T1000 (cell line): ENCODE data around the gene AP3B1.
"Not testable (repeated sequence)": the region's sequence is repeated elsewhere in the genome, so short reads cannot be mapped to it uniquely, and the experiment has no call there.

Experiments
- DNase-seq: peaks from one replicate; lab custom pipeline; 2025; ENCODE audit warnings: mixed read lengths; lab: John Stamatoyannopoulos, UW

Gene AP3B1

DNA sequence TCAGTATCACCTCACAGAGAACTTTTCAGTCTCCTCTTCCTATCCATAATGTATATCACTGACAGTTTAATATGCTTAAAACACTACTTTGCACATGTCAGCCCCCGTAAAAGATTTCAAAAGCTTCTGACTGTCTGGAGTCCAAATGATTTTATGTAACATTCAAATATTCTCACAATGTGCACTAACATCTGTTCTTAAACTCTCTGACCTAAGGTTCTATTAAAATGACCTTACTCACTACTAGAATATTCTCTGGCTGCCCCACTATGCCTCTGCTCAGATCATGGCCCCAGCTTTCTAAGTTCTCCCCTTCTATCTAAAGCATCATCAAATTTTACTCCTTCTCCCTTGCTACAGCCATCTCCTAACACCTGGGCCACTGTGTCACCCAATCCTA, 52.5 kb downstream of the AP3B1 start:
- no peak for DNase-seq

DNA sequence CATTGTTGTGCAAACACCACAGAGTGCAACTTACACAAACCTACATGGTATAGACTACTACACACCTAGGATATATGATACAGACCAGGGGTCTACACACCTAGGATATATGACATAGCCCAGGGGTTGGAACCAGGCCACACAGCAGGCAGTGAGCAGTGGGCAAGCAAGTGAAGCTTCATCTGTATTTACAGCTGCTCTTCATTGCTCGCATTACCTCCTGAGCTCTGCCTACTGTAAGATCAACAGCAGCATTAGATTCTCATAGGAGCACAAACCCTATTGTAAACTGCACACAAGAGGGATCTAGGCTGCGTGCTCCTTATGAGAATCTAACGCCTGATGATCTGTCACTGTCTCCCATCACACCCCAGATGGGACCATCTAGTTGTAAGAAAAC, 56.6 kb downstream of the AP3B1 start:
- no peak for DNase-seq

DNA sequence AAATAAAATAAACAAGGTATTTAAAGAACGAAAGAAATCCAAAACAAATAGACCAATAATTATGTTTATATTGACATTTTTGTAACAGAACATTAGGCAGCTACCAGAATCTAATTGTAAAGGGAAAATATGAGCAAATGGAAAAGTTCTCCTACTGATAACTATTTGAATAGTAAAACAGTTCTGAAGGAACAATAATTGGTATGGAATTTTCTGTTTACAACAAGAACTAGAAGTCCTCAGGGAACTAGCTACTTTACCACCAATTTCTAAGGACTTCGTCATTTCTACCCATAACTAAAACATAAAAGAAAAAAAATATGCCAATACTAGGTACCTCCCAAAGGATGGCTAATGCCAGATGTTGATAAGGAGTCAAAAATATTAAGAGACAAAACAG, 58.5 kb downstream of the AP3B1 start:
- DNase-seq, result no peak

DNA sequence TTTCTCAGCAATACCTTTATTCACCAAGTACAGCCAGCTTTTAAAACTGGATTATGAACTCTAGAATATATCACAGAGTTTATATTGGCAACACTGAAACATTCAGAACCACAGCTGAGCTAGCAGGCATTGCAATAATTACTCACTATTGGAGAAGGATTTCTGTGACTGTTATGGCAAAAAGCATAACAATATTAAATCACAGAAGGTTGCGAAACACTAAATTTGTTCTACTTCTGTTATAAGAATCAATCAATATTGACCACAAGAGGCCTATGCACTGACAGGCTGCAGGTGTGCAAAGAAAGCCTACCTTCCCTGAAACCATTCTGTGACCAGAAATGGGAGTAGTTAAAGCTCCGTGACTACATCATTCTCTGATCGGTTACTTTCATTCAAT, 59.2 kb downstream of the AP3B1 start:
- no peak for DNase-seq

DNA sequence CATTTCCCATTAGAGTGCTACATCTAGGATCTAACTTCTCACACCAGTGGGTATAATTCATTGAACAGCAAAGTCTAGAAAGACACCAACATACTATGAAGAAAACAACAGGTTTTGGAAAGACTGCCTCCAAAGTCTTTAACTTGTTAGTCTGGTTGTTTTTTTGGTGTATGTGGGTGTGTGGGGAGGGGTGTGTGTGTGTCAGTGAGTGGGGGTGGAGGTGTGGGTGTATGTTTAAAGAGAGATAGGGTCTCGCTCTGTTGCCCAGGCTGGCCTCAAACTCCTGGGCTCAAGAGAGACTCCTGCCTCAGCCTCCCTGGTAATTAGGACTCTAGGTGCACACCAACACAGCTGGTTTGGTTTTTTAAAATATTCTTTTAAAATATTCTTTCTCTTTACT, 59.7 kb downstream of the AP3B1 start:
- DNase-seq, result no peak

DNA sequence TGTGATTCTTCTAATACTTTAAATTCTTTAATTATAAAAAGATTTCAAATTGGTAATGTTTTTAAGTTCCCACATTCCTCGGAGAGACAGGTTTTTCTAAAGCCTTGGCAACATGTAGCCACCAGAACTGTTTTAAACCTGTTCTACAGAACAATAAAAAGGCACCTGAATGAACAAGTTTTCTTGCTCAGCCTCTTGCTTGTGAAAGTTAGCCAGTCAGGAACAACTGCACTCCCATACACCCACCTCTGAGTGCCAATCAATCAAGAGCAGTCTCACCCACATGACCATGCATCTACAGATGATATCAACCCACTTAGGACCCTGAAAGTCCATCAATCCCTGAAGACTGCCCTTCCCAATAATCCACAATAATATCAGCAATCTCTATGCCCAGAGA, 62.3 kb downstream of the AP3B1 start:
- no peak for DNase-seq

DNA sequence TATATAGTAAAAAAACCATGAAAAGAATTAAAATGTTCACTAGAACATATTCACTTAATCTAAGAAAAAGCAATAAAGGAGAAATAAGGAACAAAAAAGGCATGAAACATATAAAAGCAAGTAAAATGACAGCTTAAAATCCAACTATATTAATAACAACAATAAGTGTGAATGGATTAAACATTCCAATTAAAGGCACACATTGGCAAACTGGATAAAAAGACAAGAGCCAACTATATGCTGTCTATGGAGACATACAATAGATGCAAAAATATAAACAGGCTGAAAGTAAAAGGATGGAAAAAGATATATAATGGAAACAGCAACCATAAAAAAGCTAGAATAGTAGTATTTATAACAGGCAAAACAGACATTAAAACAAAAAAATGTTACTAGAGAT, 70.1 kb downstream of the AP3B1 start:
- DNase-seq, result no peak

DNA sequence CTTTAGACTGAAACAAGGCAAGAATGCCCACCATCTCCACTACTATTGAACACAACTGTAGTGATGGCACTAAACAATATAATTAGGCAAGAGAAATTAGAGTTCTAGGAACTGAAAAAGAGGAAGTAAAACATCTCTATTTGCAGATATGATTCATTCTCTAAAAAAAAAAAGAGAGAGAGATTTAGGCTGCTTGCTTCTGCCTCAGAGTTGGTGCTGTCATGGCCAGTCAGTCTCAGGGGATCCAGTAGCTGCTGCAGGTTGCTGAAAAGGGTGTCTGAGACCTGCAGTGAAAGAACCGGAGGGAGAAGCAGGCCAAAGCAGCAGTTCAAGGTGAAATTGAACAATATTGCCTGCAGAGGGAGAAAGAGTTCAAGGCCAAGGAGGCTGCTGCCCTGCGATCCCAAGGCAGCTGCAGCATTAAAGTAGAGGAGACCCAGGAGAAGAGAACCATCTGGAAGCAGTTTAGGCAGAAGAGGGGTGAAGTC, 72.5 kb downstream of the AP3B1 start:
- DNase-seq, result no peak

DNA sequence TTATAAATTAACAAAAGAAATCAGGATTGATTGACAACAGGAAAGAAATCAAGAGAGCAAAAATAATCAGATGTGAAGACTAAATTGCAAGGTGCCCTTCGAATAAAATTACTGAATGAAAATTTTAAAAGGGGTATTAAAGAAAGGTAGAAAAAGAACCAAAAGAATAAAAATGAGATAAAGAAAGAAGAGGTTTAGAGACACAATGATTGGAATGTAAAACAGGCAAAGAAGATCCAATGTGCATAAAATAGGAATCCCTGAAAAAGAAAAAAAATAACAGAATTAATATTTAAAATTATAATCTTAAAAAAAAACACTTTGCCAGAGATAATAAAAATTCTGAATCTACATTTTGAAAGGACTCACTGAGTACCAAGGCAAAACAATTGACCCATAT, 73.0 kb downstream of the AP3B1 start:
- DNase-seq, result no peak

DNA sequence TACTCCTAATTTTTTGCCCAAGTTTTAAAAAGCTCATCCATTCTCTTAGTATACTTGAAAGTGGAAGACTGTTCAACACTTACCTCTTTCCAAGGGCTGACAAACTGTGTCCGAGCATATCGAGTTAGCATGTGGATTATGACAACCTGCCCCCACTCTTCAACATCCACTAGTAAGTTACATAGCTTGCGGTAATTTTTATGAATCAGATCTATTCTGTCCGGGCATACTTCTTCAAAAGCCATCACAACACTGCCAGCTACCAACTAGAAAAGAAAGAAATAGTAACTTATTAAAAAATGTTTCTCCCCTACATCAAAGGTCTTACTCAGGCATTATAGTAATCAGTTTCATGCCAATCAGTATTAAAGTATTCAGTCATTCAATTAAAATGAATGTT, 78.5 kb downstream of the AP3B1 start:
- no peak for DNase-seq

DNA sequence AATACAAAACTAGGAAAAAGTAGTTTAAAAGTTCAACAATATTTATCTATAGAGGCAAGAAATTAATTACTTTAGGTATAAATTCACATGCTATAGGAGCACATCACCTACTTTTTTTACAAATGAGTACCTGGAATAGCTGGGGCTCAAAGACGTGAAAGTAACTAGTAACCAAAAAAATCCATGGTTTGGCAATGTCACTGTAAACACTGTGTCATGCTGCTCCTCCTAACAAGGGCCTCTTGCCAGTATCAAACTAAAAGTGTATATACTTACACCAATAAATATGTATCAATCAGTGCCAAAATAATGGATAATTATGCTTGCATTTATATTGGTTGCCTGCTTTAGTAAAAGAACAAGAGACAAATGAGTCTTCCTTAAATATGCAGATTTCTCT, 78.9 kb downstream of the AP3B1 start:
- DNase-seq, result no peak

DNA sequence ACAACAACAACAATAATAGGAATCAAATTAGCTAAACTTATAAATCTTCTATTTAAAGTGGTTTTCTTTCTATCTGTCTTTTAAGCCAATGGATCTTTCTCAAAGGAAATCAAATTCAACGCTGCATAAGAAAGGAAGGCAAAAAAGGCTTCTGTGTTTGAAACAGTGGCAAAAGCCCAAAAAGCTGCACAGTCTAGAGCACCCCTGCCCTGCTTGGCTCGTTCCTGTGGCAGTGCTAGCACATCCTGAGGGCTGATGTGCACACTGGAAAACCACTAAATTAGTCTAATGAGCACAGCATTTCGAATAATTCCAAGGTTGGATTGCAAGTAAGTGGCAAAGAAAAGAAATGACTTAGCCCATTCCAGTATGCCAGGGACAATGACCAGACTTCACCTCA, 80.7 kb downstream of the AP3B1 start:
- no peak for DNase-seq

DNA sequence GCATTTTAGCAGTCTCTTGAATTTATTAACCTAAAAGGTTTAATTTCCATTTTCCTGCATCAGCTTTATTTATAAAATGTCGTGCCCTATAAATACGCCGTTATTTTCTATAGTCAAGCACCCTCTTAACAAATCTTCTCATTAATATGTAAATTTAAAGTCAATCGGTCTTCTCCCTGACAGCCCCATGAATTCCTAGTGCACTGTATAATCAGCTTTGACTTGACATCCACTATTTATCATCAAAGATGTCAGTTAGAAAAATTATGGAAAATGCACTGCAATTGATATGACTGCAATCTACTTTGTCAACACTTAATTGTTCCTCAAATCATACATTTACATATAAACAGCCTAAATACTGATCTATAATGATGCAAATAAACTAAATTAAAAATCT, 83.4 kb downstream of the AP3B1 start:
- DNase-seq, result no peak

DNA sequence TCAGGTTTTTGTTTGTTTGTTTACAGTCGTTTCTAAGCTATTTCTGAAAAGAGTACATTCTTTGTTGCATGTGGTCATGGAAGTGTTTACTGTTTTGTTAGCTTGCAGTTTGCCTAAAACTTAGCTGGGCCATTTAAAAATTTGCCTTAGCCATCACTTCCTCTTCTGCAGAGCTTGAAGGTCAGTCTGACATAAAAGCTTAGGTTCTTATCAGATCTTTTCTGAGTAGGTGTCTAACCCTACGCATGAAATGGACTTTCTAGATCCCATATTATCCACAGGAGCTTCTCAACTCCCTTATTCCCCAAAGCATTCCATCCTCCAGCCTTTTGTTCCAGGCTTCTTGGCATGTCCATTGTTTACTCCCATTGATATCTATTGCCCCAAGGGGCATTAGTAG, 90.3 kb downstream of the AP3B1 start:
- DNase-seq, result no peak

DNA sequence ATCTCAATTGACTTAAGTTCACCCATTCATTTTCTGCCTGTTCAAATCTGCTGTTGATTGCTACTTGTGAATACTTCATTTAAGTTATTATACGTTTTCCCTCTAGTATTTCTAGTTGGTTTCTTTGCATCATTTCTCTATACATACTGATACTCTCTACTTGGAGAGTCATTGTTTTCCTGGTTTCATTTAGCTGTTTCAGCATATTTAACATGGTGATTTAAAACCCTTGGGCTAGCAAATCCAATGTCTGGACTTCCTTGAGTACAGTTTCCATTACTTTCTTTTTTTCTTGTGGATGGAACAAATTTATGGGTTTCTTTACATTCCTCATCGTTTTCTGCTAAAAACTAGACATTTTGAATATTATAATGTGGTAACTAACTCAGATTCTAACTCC, 90.7 kb downstream of the AP3B1 start:
- no peak for DNase-seq

DNA sequence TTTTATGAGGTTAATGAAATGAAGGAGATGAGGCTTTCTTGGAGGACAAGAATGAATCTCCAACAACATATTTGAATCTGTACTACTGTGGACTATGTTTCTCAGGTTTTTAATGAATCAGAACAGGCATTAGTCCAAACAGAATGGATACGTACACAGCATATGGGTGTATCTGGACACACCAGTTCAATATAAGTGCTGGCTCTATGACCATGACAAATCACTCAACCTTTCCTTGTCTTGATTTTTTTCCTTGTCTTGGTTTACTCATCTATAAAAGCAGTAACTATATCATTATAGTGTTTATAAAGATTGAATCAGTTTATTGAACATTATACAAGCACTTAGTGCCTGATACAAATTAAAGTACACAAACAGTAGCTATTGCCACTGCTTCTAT, 104.1 kb downstream of the AP3B1 start:
- DNase-seq, result no peak

DNA sequence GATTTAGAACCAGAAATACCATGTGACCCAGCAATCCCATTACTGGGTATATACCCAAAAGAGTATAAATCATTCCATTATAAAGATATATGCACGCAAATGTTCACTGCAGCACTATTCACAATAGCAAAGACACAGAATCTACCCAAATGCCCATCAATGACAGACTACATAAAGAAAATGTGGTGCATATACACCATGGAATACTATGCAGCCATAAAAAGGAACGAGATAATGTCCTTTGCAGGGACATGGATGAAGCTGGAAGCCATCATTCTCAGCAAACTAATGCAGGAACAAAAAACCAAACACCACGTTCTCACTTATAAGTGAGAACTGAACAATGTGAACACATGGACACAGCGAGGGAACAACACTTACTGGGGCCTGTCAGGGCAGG, 105.8 kb downstream of the AP3B1 start:
- DNase-seq, result not testable (repeated sequence)

DNA sequence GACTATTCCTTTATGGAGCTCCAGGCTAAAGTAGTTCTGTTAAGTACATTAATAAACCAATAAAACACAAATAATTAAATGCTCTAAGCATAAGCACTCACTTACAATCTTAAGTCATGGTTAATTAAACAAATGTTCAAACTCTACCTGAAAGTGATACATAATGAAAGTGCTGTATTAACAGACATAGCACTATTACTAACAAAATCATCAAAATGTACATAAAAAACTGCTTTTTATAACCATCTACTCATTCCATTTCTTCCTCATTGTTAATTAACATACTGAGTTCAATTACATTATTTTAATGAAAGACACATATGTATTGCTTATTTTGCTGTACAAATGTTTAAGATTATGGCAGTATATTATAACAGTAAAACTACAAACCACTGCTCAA, 107.3 kb downstream of the AP3B1 start:
- no peak for DNase-seq

DNA sequence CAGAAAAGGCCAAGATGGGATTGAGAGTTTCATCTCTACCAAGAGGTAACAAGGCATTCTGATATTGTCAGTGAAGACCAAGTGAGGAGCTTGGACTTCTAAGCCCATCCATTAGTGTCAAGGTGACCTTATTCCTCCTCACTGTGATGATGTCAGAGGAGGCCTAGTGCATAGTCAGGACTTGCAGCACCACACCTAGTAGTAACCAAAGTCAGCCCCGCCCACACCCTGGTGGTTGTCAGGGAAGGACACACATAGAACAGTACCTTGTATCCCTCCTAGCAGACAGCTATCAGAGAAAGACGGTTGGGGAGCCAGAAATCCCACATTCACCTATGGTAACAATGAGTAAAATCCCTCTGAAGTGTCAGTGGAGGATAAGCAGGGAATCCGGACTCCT, 111.7 kb downstream of the AP3B1 start:
- no peak for DNase-seq

DNA sequence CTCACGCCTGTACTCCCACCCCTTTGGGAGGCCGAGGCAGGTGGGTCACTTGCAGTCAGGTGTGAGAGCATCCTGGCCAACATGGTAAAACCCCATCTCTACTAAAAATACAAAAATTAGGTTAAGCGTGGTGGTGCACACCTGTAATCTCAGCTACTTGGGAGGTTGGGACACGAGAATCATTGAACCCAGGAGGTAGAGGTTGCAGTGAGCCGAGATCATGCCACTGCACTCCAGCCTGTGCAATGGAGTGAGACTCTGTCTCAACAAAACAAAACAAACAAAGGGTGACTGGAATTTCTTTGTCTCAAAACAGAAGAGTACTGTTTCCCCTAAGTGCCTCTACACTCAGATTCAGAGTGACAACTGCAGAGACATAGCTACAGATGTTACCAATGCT, 116.1 kb downstream of the AP3B1 start:
- DNase-seq, result no peak

DNA sequence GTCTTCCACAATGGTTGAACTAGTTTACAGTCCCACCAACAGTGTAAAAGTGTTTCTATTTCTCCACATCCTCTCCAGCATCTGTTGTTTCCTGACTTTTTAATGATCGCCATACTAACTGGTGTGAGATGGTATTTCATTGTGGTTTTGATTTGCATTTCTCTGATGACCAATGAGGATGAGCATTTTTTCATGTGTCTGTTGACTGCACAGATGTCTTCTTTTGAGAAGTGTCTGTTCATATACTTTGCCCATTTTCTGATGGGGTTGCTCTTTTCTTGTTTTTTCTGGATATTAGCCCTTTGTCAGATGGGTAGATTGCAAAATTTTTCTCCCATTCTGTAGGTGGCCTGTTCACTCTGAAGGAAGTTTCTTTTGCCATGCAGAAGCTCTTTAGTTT, 124.2 kb downstream of the AP3B1 start:
- not testable (repeated sequence) for DNase-seq

DNA sequence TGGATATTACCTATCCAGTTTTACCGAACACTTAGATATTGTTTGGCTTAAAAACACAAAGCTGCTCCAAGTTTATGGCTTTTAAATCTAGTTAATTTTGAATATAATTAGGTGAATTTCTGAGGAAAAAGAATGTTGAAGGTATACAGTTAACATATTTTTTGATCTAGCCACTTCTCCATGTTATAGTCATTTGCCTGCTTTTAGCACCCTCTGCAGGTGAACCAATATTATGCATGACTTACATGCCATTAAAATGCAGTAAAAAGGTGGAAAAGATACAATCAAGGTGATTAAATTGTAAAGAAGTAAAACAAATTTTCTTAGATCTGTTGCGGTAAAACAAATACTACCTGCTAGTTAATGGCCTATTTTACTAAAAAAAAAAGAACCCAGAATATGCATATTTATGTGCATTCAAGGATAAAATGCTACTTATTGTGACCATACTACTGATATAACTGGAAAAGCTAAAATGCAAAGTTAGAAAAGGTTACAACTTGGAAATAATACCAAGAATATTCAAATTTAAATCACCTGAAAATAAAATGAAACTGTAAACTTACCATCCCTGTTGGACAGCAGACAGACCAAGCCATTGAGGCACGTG, 132.1 kb downstream of the AP3B1 start:
- DNase-seq, result no peak

DNA sequence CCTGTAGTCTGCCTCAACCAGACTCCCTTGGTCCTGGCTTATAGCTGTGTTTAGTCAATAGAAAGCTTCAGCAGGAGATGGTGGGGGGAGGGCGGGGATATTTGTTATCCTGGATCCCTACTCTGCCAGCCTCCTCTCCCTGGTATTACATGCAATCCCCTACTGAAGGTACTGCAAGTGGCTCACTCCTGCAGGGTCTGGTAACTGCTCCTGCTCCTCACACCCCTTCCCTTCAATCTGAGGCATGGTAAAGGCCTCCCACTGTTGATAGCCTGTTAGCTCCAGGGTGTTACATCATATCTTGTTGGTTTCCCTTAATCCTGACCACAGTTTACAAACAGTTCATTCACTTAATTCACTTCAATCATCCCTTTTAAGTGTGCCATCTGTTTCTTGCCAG, 137.5 kb downstream of the AP3B1 start:
- DNase-seq, result no peak

DNA sequence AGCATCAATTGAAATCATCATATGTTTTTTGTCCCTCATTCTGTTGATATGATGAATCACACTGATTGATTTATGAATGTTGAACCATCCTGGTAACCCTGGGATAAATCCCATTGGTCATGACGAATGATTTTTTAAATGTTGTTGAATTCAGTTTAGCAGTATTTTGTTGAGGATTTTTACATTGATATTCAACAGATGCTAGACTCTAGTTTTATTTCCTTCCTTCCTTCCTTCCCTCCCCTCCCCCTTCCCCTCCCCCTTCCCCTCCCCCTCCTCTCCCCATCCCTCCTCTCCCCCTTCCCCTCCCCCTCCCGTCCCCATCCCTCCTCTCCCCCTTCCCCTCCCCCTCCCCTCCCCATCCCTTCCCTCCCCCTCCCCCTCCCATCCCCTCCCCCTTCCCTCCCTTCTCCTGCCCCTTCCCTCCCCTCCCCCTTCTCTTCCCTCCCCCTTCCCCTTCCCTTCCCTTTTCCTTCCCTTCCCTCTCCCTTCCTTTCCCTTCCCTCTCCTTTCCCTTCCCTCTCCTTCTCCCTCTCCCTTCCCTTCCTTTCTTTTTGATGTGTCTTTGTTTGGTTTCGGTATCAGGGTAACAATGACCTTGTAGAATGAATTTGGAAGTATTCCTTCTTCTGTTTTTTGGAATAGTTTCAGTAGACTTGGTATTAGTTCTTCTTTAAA, 142.8 kb downstream of the AP3B1 start:
- no peak for DNase-seq
